SW 1271 (cell line): Measurements from ENCODE around the gene PMEL.

Experiments used
- DNase-seq, 2 experiments: peaks; one replicate each; lab custom pipeline; 2025; lab: John Stamatoyannopoulos, UW

The PMEL gene

GRCh38 chr12:55942055-55942454, 23.8 kb downstream of the PMEL start:
- no peak for DNase-seq

- peak; percentile 44 to 78 for DNase-seq
Observed at GRCh38 chr12:55940065-55940732, 25.6 kb downstream of the PMEL start.

- no peak for DNase-seq
Observed at GRCh38 chr12:55938826-55939501, 26.9 kb downstream of the PMEL start.

- no peak for DNase-seq
Observed at GRCh38 chr12:55937981-55938380, 27.9 kb downstream of the PMEL start.

- DNase-seq = no peak
Observed at GRCh38 chr12:55935738-55936151, 30.1 kb downstream of the PMEL start.

- DNase-seq = no peak
Observed at GRCh38 chr12:55934773-55935172, 31.1 kb downstream of the PMEL start.

GRCh38 chr12:55933799-55934742, 31.8 kb downstream of the PMEL start:
- DNase-seq = no peak

- peak in 1 of 2 experiments; percentile 53 for DNase-seq
Observed at GRCh38 chr12:55933169-55933798, 32.6 kb downstream of the PMEL start.

GRCh38 chr12:55932551-55932910, 33.3 kb downstream of the PMEL start:
- DNase-seq = no peak

- peak in 1 of 2 experiments; percentile 33 for DNase-seq
Observed at GRCh38 chr12:55931780-55932550, 33.9 kb downstream of the PMEL start.

- DNase-seq = peak in 1 of 2 experiments; percentile 25
Observed at GRCh38 chr12:55931317-55931779, 34.5 kb downstream of the PMEL start.

GRCh38 chr12:55930771-55931316, 35.0 kb downstream of the PMEL start, which contains the start of gene DGKA:
TSS of gene DGKA (plus strand) at chr12:55931162. CDS start at chr12:55936504, 5,342 bp downstream.
- peak in 1 of 2 experiments; percentile 73 for DNase-seq

- DNase-seq = no peak
Observed at GRCh38 chr12:55929306-55929791, 36.5 kb downstream of the PMEL start.

GRCh38 chr12:55927588-55928502, 38.0 kb downstream of the PMEL start, which contains the start of gene PYM1:
TSS of gene PYM1 (minus strand) at chr12:55927894. CDS start at chr12:55927761, 133 bp downstream.
- DNase-seq = peak; percentile 37 to 84

- DNase-seq = peak; percentile 91 to 94
Observed at GRCh38 chr12:55926738-55927587, 38.9 kb downstream of the PMEL start.

GRCh38 chr12:55925870-55926737, 39.7 kb downstream of the PMEL start:
- DNase-seq = no peak

- DNase-seq = no peak
Observed at GRCh38 chr12:55925371-55925770, 40.5 kb downstream of the PMEL start.
